SU-DHL-6 (cell line): ENCODE measurements around the gene RHBDD2.

Experiments used
- EZH2phosphoT487 ChIP-seq: fragments of 200-600 bp; sonication (generic), shearing (Covaris generic); conservative IDR thresholded peaks from 2 replicates; pipeline ENCODE4 v1.6.1; 2018; ENCODE audit warnings: mild to moderate bottlenecking, antibody characterized with exemption, low read length, moderate library complexity, mixed read lengths
- TF ChIP-seq, protein P1 (sequence below): fragments of 200-600 bp; sonication (generic); IDR thresholded peaks from one replicate; pipeline ENCODE4 v1.5.1; 2017; ENCODE audit warnings: antibody characterized with exemption, mild to moderate bottlenecking, low read length, moderate library complexity; ENCODE audit not compliant: insufficient read depth, poor library complexity, severe bottlenecking

DNA sequence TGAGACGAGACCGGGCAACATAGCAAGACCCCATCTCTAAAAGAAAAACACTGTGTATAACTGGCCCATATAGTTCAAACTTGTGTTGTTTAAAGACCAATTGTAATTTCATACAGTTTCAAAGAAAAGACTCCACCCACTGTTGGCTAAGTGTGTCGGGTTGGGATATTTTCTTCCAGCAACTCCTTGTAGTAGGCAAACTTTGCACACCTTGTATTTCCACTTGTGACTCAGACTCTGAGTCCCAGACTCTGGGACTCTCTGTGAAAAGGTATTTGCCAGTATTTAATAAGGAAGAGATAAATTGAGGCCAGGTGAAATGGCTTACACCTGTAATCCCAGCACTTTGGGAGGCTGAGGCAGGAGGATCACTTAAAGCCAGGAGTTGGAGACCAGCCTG is 29.3 kb upstream of the RHBDD2 start:
- TF ChIP-seq, protein P1, sequence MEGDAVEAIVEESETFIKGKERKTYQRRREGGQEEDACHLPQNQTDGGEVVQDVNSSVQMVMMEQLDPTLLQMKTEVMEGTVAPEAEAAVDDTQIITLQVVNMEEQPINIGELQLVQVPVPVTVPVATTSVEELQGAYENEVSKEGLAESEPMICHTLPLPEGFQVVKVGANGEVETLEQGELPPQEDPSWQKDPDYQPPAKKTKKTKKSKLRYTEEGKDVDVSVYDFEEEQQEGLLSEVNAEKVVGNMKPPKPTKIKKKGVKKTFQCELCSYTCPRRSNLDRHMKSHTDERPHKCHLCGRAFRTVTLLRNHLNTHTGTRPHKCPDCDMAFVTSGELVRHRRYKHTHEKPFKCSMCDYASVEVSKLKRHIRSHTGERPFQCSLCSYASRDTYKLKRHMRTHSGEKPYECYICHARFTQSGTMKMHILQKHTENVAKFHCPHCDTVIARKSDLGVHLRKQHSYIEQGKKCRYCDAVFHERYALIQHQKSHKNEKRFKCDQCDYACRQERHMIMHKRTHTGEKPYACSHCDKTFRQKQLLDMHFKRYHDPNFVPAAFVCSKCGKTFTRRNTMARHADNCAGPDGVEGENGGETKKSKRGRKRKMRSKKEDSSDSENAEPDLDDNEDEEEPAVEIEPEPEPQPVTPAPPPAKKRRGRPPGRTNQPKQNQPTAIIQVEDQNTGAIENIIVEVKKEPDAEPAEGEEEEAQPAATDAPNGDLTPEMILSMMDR = no peak
- no peak for TF ChIP-seq EZH2phosphoT487
